NCI-H1417 treated with DMSO at 0.1 percent for 48 hours (cell line): ENCODE data around the gene ASCL2.

Experiments
- DNase-seq: peaks from one replicate; lab custom pipeline; 2025; lab: John Stamatoyannopoulos, UW

Gene ASCL2

GRCh38 chr11:2308713-2309112 lies 38.3 kb upstream of the ASCL2 start:
- no peak for DNase-seq

- DNase-seq = no peak
These were observed 37.3 kb upstream of the ASCL2 start for GRCh38 chr11:2307501-2308331.

GRCh38 chr11:2306877-2307500 lies 36.6 kb upstream of the ASCL2 start:
- no peak for DNase-seq

- no peak for DNase-seq
These were observed 36.0 kb upstream of the ASCL2 start for GRCh38 chr11:2306452-2306823.

DNA sequence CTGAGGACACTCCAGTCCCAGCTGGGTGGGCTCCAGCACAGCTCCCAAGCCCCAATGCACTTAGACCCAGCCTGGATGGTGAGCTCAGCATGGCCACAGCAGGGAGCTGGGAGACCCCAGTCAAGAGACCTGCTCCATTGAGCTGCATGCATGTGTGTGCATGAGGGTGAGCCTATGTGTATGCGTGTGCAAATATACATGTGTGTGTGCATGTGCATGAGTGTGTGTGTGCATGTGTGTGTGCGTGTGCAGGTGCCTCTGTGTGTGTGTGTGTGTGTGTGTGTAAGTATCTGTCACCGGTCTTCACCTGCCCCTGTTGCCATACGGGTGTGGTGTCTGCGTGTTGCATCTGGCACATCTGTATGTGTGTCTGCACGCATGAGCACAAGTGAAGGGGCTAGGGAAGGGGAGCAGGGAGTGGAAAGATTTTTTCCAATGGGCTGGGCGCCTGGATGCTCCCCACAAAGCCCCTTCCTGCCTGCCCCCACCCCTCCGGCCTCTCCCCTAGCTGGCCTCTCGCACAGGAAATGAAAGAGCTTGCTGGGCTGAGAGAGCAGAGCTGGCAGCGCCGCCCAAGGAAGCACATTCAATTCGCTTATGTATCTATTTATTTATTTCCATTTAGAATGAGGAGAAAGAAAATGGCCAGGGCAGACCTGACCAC lies 35.5 kb upstream of the ASCL2 start:
- no peak for DNase-seq

- DNase-seq = no peak
These were observed 34.9 kb upstream of the ASCL2 start for GRCh38 chr11:2305140-2305778.

GRCh38 chr11:2304506-2305139 lies 34.2 kb upstream of the ASCL2 start:
- DNase-seq = no peak

DNA sequence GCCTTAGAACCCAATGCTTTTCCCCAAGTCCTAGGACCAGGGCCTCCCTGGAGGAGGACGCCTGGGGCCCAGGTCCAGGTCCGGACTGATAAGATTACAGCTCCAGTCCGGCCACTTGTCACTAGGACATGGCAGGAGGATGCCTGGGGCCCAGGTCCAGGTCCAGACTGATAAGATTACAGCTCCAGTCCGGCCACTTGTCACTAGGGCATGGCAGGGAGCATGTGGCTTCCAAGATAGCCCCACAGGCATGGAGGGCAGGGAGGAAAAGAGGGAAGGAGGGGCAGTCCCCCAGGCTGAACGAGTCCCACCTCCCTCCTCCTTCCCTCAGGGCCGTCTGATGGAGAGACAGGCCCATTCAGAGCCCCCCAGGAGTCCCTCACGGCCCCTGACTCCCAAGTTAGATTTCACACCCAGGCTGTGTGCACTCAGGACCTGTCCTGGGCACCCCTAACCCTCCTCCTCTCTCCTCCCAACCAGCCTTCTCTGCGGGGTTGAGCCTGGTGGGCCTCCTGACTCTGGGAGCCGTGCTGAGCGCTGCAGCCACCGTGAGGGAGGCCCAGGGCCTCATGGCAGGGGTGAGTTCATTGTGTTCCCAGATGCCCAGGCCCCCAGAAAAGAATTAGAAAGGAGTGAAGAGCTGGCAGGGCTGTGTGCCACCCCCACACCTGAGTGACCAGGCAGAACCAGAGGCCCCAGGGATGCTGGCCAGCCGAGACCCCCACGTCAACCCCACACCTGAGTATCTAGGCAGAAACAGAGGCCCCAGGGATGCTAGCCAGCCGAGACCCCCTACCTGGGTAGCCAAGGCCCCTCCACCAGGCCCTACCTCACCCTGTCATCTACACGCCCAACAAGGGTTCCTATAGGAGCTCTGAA lies 33.5 kb upstream of the ASCL2 start:
- no peak for DNase-seq

DNA sequence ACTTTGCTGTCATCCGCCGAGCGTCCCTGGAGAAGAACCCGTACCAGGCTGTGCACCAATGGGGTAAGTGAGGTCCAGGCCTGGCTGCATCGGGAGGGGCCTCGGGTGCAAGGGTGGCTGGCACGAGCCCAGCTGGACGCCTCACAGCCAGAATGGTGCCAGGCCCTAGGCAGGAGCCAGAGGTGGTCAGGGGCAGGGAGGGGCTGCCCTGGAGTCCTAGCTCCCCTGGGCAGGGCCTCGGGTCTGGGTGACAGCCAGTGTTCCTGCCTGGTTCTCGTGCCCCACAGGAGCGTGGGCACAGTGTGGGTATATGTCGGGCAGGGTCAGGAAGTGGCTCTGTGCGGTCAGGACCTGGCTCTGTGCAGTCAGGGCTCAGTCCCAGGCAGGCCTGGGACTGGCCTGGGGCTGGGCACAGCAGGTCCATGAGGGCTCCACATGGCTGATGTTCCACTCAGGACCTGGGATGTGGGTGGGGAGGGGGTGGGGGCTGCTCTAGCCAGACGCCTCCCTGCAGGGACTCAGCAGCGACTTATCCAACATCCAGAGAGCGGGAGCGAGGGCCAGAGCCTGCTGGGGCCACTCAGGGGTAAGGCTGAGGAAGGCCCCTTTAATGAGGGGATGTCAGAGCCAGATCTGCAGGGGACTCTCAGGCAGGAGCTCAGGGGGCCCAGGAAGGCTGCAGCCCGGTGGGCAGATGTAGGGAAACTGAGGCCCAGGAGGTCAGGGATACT lies 32.7 kb upstream of the ASCL2 start:
- DNase-seq = no peak

DNA sequence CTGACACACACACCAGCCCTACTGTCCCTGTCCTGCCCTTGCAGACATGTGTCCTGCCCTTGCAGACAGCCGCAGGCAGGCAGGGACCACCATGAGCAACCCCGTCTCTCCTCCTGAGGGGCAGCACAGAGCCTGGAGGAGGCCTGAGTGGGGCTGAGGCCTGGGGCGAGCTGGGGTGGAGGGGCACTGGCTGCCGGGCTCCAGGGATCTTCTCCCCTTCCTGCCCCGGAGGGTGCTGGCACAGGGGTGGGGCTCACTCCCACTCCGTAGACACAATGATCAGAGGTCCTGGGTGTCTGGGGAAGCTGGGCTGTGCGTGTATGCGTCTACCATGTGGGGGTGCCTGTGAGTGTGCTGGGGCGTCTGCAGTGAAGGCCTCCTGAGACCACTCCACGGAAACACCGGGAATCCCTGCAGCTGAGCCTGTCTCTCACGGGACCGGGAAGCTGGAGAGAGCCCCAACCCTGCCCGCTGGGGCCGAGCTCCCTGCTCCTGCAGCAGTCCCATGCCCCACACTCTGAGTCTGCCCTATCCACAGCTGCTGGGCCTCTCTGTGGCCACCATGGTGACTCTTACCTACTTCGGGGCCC lies 32.0 kb upstream of the ASCL2 start:
- no peak for DNase-seq

- no peak for DNase-seq
These were observed 31.4 kb upstream of the ASCL2 start, which contains the start of the genes C11orf21 and TSPAN32 for GRCh38 chr11:2301631-2302305. Gene C11orf21 (minus strand): TSS chr11:2301918. CDS start chr11:2301808, 110 bp downstream. Gene TSPAN32 (plus strand): TSS chr11:2302013. CDS start chr11:2302150, 137 bp downstream.

DNA sequence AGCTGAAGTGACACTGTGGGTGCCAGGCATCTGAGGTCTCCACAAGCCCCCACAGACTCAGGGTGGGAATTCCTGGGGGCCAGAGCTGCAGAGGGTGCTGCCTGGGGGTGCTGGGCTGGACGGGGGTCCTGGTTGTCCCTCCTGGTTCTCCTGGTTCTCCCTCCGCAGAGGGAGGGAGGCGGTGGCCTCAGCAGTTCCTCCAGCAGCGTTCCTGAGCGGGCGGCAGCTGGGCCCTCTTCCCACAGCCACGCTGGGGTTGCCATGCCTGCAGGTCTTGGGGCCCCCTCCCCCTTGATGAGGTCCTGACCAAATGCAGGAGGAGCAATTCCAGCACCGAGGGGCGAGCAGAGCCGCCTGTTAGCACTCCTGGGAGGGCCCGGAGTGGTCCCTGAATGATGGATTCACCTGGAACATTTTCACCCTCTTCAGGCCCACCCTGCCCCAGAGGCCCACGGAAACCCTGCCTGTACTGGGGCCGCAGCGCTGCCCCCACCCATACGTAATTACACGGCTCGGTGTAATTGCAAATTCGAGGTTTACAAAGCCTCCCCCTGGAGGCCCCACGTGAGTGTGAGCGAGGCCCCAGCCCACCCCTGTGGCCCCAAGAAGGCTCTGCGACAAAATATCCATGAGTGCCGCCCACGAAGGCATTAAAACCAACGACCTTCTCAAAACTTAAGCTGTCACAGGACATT lies 30.7 kb upstream of the ASCL2 start:
- no peak for DNase-seq

GRCh38 chr11:2300290-2300935 lies 30.0 kb upstream of the ASCL2 start:
- no peak for DNase-seq

DNA sequence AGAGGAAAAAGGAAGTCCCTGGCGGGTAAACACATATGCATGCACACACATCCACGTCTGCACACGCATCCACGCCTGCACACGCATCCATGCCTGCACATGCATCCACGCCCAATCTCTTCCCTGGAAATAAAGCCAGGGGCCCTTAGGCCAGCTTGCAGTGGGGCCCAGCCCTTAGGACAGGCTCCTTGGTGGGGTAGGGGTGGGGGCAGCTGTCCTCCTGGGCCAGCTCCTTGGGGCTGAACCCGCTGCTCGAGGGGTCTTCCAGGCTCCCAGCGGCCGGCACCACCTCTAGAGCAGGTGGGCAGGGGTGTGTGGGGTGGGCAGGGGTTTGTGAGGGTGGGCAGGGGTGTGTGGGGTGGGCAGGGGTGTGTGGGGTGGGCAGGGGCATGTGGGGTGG lies 29.4 kb upstream of the ASCL2 start:
- no peak for DNase-seq

- no peak for DNase-seq
These were observed 28.7 kb upstream of the ASCL2 start for GRCh38 chr11:2298795-2299761.

DNA sequence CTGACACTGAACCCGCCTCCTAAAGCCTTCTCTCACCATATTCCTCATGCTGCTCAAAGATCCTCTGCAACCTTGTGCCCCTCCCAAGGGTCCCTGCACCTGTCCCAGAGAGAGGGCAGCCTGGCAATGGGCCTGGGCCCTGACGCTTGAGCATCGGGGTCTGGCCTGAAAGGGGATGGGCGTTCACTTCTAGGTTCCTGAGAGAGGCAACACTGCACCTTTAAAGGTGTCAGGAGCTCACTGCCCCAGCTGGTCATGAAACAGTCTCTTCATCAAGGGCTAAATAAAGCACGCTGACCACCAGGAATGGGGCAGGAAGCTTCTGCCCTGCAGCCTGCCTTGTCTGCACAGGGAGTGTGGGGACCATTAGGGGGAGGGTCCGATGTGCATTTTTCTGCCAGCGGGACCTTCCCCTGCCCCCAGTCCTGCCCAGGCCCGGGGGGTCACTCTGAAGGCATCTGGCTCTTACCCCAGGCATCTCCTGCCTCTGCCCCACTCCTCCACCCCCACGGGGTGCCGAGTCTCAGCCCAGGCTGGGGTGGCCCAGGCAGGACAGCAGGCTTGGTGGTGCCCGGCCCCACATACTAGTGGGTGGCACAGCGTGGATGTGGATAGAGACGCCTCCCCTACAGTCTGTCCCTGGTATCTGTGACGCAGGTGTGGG lies 27.9 kb upstream of the ASCL2 start:
- no peak for DNase-seq
